Raji (cell line): ENCODE measurements around the gene CXXC4.

Experiments
- POLR2A ChIP-seq: IDR thresholded peaks from 2 replicates; pipeline ENCODE4 v1.6.1; 2011; ENCODE audit warnings: low read depth, low read length, control low read depth; ENCODE audit not compliant: insufficient read depth

The CXXC4 gene

DNA sequence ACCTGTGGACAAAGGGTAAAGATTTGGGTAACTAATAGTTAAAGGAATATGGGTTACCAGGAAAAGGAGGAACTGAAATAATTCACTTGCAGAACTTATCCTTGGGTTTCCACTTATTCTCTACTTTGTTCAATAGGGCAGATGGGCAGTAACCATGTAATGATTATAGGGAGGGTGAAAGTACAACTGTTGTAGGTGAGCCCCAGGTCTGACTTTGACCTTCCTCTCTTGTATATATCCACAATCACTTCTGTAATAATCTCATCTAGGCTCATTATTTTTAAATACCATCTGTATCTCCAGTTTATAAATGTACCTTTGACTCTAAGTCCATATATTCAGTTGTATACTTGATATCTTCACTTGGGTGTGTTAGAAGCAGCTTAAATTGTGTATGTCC is 32.1 kb downstream of the CXXC4 start:
- no peak for TF ChIP-seq POLR2A

DNA sequence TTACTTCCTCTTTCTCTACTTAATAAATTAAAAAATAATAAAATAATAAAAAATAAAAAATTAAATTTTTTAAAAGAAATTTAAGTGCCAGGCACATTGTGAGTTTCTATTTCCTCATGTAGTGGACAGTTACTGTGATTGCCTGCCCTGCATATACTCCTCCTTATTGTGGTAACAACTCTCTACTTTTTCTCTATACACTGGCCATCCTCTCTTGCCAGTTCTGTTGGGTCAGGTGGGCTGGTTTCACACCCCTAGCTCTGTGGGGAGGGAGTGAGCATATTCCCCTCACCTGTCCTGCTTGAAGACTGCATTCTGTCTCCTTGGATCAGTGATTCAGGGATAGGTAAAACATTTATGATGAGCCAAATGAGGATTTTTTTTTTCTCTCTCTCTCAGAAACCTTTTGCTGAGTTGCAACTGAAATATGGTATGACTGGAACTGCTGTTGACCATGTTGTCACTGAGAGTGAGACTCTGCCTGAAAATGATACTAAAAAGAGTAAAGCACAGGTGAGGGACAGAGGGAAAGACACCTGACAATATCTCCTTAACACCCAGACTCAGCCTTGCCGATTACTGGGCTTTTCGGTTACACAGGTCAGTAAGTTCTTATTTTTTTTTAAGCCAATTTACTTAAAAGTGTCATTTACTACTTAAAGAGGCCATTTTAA is 37.2 kb downstream of the CXXC4 start:
- no peak for TF ChIP-seq POLR2A

- TF ChIP-seq POLR2A: no peak
Measured at GRCh38 chr4:104451573-104451972, 43.1 kb downstream of the CXXC4 start.

- TF ChIP-seq POLR2A: no peak
Measured at GRCh38 chr4:104449537-104449936, 45.2 kb downstream of the CXXC4 start.

DNA sequence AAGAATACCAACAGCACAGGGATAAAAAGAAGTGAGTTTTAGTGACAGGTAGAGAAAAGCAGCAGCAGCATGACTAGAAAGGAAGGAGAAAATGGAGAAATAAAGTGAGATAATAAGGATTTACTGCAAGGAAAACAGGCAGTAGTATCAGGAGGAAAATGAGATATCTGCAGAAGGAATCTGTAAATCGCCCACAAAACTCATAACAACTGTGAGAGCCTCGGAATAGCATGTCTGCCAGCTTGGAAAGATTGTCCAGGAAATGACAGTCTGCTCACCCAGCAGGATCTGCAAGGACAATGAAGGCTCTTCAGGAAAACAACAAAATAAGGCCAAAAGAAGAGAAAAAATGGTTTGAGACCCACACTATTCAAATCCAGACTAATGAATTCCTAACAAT is 47.4 kb downstream of the CXXC4 start:
- no peak for TF ChIP-seq POLR2A

DNA sequence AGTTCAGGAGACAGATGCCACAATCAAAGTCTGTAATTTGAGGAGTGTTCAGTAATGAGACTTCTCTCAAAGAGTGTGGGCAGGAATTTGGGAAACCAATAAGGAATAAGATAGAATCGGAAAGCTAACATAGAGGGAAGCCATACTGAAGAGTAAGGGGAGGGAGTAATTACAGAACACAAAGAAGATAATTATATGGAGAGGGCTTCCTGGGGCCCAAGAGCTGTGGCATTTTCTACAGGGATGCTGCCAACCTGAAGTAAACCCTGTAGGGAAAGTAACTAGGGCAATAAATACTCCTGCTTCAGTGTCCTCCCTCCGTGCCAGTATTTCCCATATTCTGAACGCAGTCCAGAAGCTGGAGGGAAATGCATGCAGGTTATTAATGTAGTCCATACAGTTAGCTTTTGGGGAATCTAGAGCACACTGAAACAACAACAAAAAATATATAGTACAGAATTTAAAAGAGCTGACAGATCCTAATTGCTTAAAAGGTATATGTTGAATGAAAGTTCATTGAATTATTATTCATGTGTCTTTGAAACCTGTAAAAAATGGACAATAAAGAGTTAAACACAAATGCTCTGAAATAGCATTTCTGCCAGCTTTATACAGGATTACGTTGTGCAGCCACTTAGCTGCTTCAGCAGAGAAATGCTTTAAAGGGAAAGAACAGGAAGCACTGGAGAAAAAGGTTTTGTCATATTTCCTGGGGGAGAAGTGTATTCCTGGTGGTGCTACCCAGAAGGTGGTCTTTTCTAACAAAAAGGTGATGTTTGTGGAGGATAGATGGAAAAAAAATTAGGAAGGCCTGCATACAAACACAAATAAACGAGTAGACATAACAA is 48.0 kb downstream of the CXXC4 start:
- no peak for TF ChIP-seq POLR2A

DNA sequence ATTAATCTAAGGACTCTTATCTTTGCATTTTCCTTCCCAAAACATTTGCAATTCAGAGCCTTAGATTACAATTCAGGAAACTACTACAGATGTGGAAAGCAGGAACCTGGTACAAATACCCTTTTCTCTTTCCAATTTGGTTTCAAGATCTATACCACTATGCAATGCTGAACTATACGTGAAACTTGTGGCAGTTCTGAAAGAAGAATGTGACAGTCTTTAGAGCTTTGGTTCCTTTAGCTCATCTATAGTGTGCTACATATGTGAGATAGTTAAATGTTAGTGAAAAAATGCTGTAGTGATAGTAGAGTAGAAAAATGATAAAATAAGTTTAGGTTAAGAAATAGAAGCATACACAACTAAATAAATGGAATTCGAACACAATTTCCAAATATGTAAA is 50.0 kb downstream of the CXXC4 start:
- TF ChIP-seq POLR2A: no peak

DNA sequence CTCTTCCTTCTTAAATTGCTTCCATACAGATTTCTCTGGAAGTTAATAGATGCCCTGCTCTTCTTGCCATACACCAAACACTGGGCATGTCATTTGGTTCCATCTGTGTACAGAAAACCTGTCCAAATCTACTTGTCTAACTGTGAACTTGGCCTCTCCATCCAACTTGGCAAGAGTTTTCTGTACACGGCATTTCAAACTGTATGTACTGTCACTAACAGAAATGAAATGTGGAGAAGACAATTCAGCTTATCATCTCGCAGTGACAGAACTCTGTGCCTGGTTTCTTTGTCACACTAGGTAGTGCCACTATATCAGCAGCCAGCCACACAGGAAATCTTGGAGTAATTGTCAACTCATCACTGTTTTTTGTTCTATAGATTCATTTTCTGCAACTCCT is 58.2 kb downstream of the CXXC4 start:
- no peak for TF ChIP-seq POLR2A

GRCh38 chr4:104429150-104429741 is 65.4 kb downstream of the CXXC4 start:
- no peak for TF ChIP-seq POLR2A

DNA sequence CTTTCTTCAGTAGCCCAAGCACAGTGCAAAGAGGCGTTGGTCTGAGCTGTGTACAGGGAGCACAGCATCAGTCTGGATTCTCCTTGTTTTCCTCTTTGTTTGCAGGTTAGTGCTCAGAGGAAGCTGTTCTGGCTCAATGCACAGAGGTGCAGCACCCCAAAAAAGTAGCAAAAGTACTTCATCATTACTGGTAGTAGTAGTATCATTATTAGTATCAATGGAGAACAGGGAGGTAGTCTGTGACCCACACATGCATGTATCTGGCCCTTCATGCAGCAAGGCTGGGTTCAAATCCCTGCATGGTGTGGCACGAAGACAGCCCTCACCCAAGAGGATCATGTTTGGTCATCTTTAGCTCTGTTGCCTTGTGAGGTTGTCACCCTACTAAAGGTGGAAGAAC is 68.7 kb downstream of the CXXC4 start:
- TF ChIP-seq POLR2A: no peak

- no peak for TF ChIP-seq POLR2A
Measured at GRCh38 chr4:104424989-104425388, 69.7 kb downstream of the CXXC4 start.

DNA sequence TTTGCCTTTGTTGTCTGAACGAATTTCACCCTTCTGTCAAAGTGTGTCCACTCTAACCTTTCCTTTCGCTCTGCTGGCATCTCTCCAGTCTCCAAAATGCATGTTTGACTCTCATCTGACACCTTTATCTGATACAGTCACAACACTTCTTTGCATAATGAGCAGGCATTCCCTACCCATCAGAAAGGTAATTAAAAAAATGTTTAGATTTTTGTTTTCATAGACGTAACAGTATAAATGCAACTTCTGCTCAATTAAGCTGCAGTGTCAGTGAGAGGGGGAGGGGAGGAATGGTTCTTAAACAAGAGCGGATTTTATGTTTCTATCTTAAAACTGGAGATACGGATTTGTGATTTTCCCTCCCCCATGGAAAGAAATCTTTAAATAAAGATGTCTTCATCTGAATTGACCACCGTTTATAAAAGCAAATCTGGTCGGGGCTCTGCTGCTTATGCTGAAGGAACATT is 70.2 kb downstream of the CXXC4 start:
- no peak for TF ChIP-seq POLR2A

- TF ChIP-seq POLR2A: no peak
Measured at GRCh38 chr4:104421566-104421965, 73.1 kb downstream of the CXXC4 start.

- TF ChIP-seq POLR2A: no peak
Measured at GRCh38 chr4:104420766-104421165, 73.9 kb downstream of the CXXC4 start.
